ENCODE measurements around the gene ZBTB47.
A peak's percentile ranks its signal among the peaks of the same experiment; 100 is the strongest.

ZBTB47 gene

DNA sequence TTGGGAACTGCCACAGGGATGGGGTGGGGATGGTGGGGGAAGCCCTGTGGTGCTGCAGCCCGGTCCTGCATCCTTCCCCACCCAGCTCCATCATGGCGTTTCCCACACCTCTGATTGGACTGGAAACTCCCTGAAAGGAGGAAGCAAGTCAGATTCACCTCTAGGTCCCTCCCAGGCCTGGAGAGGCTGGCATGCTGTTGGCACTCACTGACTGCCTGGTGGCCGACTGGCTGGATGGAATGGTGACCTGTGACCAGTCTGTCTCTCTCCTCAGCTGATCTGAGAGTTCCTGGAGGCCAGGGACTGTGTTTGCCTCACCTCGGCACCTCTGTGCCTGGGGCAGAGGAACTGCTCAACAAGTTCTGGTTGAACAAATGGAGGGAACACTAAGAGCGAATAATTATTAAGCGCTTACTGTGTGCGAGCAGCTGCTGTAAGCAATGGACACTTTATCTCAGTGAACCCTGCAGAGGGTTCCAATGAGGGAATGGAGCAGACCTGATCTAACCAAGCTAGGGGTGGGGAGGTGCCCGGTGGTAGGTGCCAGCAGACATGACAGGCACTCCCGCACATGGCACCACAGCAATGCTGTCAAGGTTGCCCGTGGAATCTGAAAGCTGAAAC is 52.6 kb downstream of the ZBTB47 start:
- intact Hi-C loops (cut with DNase I): no loop called here
- DNase-seq: peak in 5 of 10 donors; percentile 2 to 60 (median 12)

- peak in 6 of 10 donors; percentile 4 to 57 (median 16) for DNase-seq
- intact Hi-C loops (cut with DNase I): no loop called here
Observed at GRCh38 chr3:42706721-42707619, 53.5 kb downstream of the ZBTB47 start.

GRCh38 chr3:42707620-42708355 is 54.3 kb downstream of the ZBTB47 start:
- intact Hi-C loops (cut with DNase I): no loop called here
- DNase-seq: peak in 6 of 10 donors; percentile 1 to 59 (median 17)

DNA sequence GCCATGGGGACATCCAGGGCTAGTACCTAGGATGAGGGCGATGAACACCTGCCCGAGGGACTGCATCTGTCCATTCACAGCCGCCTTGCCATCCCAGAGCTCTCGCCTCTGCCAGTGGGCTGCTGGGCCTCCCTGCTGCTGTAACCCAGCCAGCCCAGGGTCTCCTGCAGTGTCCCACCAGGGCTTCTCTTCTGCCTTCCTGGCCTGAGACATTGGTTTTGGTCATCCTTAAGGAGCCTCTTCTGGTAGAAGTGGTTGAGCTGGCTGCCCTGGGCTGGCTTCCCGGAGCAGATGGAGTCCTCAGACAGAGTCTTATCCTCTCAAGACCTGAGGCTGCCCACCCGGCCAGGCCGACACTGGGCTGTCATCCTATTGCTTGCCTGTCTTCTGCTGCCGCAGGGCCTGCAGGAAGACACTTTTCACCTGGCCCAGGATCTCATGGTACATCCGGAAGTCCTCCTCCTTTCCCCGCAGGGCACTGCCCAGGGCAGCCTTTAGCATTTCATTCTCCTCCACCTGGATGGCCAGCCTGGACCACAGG is 55.2 kb downstream of the ZBTB47 start:
- DNase-seq: peak in 6 of 10 donors; percentile 2 to 80 (median 27)

DNA sequence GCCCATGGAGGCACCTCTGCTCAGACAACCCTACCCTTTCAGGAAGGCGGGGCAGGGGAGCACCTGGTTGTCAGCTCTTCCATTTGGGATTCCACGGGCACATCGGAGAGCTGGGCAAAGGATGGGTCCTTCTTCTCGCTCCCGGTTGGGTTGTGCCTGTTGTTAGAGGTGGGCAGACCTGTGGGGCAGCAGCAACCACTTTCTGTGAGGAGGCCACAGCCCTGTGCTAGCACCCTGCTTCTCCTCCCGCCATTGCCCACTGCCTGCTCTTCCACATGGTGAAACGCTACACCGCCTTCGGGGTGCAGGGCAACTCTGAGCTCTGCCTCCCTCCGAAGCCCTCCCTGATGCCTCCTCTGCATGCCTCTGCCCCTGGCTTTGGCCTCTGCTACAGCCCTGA is 56.1 kb downstream of the ZBTB47 start:
- intact Hi-C loops (cut with DNase I): no loop called here
- peak in 5 of 10 donors; percentile 4 to 67 (median 55) for DNase-seq

More for the DNA sequence above, 55.2 kb downstream of the ZBTB47 start:
- intact Hi-C loops (cut with DNase I): no loop called here

- peak in 3 of 10 donors; percentile 4 to 68 (median 10) for DNase-seq
- intact Hi-C loops (cut with DNase I): no loop called here
Observed at GRCh38 chr3:42710323-42711021, 57.0 kb downstream of the ZBTB47 start.

- intact Hi-C loops (cut with DNase I): no loop called here
- peak in 6 of 10 donors; percentile 5 to 60 (median 18) for DNase-seq
Observed at GRCh38 chr3:42711491-42712343, 58.2 kb downstream of the ZBTB47 start.

- peak in 2 of 10 donors; percentile 1 to 5 for DNase-seq
- intact Hi-C loops (cut with DNase I): no loop called here
Observed at GRCh38 chr3:42712344-42712648, 58.8 kb downstream of the ZBTB47 start.

GRCh38 chr3:42712688-42713372 is 59.3 kb downstream of the ZBTB47 start:
- intact Hi-C loops (cut with DNase I): no loop called here
- DNase-seq: peak in 6 of 10 donors; percentile 5 to 77 (median 12)

- DNase-seq: peak in 1 of 10 donors; percentile 6
- intact Hi-C loops (cut with DNase I): no loop called here
Observed at GRCh38 chr3:42713747-42714146, 60.2 kb downstream of the ZBTB47 start.

DNA sequence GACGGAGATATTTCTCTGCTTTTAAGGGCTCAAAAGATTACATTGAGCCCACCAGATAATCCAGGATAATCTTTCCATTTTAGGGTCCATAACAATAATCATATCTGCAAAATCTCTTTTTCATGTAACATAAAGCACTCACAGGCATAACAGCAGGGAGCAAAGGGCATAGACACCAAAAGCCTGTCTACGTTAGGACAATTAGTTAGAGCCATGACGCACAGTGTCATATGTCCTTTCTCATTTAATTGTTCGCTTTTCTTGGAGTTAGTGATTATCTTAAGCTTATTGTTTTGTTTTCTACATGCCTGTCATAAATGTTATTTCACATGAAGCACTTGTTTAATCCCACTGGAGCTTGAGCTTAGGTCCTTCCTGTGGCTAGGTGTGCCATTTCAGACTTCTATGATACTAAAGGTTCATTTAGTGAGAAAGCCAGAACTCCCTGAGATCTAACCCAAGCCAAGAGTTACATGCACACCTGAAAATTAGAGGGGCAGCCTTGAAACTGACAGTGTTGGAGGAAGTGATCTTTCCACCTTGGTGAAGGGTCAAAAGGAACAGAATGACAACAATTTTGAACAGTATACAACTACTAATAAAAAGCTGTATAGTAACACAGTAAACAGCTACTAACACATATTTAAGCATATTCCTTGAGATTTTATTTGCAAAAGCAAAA is 60.8 kb downstream of the ZBTB47 start:
- no peak for DNase-seq
- intact Hi-C loops (cut with DNase I): no loop called here
